GDM1 (cell line): ENCODE data around the gene KANSL1L.

Experiments
- DNase-seq: peaks from one replicate; lab custom pipeline; 2025; lab: John Stamatoyannopoulos, UW

The KANSL1L gene

GRCh38 chr2:210000464-210001324, 170.5 kb downstream of the KANSL1L start:
- DNase-seq = no peak

DNA sequence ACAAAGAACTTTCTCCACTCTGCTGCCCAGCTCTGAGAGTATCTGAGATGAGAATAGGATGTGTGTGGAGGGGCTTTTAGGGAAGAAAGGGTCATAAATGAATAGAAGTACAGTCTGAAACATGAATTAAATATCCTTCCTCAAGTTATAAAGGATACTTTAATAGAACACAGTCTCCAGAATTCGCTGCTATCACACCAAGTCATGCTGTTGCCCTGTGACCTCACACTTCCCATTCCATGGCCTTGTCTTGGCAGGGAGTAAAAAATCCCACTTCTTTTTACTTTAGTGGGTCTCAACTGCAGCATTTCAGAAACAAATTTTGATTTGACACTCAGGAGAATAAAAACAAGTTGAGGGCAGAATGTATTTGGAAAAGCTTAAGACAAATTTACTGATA, 172.6 kb downstream of the KANSL1L start:
- no peak for DNase-seq

- DNase-seq = no peak
These were observed 177.2 kb downstream of the KANSL1L start for GRCh38 chr2:209993968-209994367.

DNA sequence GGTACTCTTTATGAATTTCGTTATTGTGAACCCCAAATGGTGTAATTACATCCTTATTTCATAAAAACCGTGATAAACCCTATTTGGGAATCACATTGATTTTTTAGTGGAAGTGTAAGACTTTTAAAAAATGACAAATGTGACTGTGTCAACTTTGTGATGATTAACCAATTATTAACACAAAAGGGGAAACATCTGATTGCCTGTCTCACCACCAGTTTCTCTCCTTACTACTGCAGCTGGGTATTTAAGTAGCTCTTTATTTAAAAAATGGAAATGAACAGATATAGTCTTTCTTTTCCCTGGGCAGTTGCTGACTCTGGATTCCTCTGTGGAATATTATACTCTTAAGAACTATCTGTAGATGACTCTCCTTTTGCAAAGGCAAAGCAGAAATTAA, 180.4 kb downstream of the KANSL1L start:
- no peak for DNase-seq

DNA sequence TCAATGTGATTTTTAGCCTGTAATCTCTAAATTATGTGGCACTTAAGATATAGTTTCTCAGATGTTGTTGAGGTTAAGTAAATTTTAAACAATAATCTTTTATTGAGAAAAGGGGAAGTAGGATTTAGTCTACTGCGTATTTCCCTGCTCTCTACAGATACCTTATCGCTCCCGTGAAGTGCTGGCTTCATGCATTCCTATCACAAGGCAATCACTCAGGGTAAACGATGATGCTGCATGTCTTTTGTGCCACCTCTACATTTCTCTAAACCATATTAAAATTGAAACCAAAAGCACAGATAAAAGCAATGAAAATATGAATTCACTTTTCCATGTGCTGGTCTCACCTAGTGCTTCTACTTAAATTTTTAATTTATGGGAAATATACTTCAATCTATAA, 183.2 kb downstream of the KANSL1L start:
- DNase-seq = no peak

DNA sequence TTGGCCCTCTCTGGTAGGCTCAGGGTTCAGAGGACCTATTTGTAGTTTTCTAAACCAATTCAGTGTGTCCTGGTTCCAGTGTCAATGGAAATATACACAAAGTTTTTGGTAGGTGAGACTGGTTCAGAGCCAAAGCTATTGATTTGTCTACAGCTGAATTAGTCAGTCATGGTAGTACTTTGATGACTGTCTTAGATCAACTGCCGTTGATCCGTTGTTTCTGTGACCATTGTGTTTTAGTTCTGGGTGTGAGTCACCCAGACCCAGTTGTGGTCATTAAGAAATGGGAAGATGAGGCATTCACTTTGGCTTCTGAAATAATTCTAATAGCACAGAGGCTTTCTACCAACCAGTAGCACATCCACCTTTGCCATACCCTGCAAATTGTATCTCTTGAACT, 184.8 kb downstream of the KANSL1L start:
- no peak for DNase-seq

GRCh38 chr2:209985874-209986273, 185.3 kb downstream of the KANSL1L start:
- peak; percentile 65 for DNase-seq

DNA sequence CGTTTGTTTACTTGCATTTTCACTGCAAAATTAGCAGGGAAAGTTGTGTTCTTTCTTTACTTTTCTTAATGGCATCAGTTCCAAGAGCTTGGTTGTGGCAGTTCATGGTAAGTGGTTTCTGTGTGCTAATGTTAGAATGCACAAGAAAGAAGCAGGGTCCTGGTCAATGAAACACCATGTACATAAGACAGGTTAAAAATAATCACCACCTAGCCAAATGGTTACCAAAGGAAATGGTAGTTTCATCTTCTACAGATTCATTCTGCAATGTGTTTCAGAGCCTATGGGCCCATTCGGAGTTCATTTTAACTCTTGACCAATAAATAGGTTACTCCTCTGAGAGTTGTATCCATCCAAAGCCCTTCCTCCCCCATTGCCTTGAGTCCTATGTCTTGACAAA, 186.9 kb downstream of the KANSL1L start:
- no peak for DNase-seq

GRCh38 chr2:209977386-209978239, 193.6 kb downstream of the KANSL1L start:
- no peak for DNase-seq

DNA sequence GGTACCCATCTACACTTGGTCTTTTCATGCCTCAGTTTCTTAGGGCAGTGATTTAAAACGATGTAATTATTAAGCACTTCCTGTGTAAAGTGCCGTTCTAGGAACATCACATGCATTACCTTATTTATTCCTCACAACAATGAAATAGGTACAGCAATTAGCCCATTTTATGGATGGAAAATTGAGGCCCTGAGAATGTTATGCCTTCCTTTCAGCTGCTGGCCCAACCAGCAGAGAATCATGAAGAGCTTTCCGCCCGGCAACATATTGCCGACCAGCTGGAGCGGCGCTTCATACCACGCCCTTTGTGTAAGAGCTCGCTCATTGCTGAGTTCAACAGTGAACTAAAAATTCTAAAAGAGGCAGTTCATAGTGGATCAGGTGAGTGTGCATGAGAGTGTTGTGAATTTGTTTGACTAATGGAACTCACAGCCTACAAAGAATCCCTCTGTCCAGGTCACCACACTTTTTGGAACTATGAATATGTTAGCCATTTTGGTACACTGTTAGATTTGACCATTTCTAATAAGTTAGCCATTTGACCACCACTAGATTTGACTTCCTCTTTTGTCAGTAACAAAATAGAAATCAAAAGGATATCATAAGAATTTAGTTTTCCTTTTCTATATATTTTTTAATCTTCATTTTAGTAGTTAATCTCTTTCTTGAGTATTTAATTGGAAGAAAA, 194.4 kb downstream of the KANSL1L start:
- DNase-seq = no peak

DNA sequence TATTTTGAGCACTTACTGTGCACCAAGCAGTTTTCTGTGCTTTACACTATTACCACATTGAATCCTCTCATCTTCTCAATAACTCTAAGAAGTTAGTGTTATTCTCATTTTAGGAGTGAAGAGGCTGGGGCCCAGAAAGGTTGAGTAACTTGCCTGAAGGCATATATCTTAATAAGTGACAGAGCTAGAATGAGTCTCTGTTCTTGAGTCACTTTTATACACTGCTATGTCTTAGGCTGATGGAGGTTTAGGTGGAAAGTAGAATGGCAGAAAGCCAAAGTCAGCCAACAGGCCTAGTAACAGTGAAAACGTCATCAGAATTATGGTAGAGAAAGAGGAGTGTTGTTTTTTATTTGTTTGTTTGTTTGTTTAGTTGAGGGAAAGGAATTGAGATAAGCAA, 196.6 kb downstream of the KANSL1L start:
- DNase-seq = no peak

DNA sequence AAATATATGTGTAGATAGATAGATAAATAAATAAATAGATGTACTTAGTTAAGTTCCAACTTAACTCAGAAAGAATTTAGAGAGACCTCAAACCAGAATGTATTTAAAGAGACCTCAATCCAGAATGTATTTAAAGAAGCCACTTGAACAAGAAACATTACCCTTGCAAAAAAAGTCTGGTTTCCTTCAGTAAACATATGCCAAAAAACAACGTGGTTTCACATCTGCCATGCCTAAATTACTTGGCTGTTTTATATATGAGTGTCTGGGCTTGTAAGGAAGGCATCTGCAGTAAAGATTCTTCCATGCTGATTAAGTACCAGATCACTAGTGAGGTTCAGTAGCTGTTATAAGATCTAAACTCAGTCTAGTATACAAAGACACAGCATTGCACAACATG, 197.9 kb downstream of the KANSL1L start:
- DNase-seq = no peak
